Activated CD4-positive, alpha-beta memory T cell treated with anti-CD3 and anti-CD28 coated beads for 36 hours (primary cell): ENCODE data around the gene MEIS3. TPM values are rescaled to one million over a fixed set of nuclear protein-coding genes. Genes with fewer than 3 reads are reported as not detected.
"Not testable (repeated sequence)": the region's sequence is repeated elsewhere in the genome, so short reads cannot be mapped to it uniquely, and the experiment has no call there.

ENCODE experiments used
- CTCF ChIA-PET: fragments of 350-600 bp; sonication (Branson Sonifier 250); formaldehyde crosslinking; loops from one replicate; lab custom pipeline; 2021; ENCODE audit warnings: antibody characterized with exemption, inconsistent platforms; lab: Charles Lee
- POLR2A ChIA-PET: fragments of 350-600 bp; sonication (Branson Sonifier 250); formaldehyde crosslinking; loops from one replicate; lab custom pipeline; 2021; ENCODE audit warnings: antibody characterized with exemption; lab: Charles Lee
- DNase-seq: peaks from one replicate; pipeline ENCODE4 v3.0.0-alpha.2; 2020
- H3K27ac Mint-ChIP-seq: one replicate; pipeline ENCODE4 v1.8.0; 2021; ENCODE audit warnings: mixed read lengths
- H3K27me3 Mint-ChIP-seq: one replicate; pipeline ENCODE4 v1.8.0; 2021; ENCODE audit warnings: mixed read lengths
- H3K36me3 Mint-ChIP-seq: one replicate; pipeline ENCODE4 v1.8.0; 2021; ENCODE audit warnings: mixed read lengths
- H3K4me1 Mint-ChIP-seq: one replicate; pipeline ENCODE4 v1.8.0; 2021; ENCODE audit warnings: low read depth, mixed read lengths
- H3K4me3 Mint-ChIP-seq: one replicate; pipeline ENCODE4 v1.8.0; 2021; ENCODE audit warnings: mild to moderate bottlenecking, mixed read lengths
- H3K9me3 Mint-ChIP-seq: one replicate; pipeline ENCODE4 v1.8.0; 2021; ENCODE audit warnings: mixed read lengths
- intact Hi-C: fragments of 100-400 bp; cut with micrococcal nuclease; formaldehyde crosslinking; loops from one replicate; pipeline ENCODE4 v1.15.1; 2023
- total RNA-seq, 2 experiments: library from RNA; stranded (reverse); gene quantifications; one replicate each; pipeline ENCODE4 v1.2.3, GENCODE V29; 2021

Gene MEIS3
- total RNA-seq, 2 experiments from 2014 or later = 0.26 to 0.63 TPM

GRCh38 chr19:47390533-47391488 is 28.5 kb downstream of the MEIS3 start:
- intact Hi-C loops = loop anchor here (1.0 kb wide), 1 partner anchor 95 kb away; no protein-coding TSS in a partner anchor
- H3K36me3 Mint-ChIP-seq = no peaks in the 10 kb centered on the region
- ChIA-PET CTCF (interaction anchor here (0.7 to 3.7 kb wide), 28 partner anchors 8 to 378 kb away, joined by 3 to 89 read pairs (median 5); partner anchors contain the start of genes DHX34 and INAFM1), POLR2A (interaction anchor here (1.2 kb wide), 1 partner anchor 42 kb away, joined by 3 read pairs; the partner anchor contains the start of gene DHX34)
- H3K4me1 Mint-ChIP-seq = no peaks in the 10 kb centered on the region
- no peaks in the 10 kb centered on the region for H3K9me3 Mint-ChIP-seq
- no peak overlapping the region for H3K27ac Mint-ChIP-seq
- DNase-seq = no peak
- H3K4me3 Mint-ChIP-seq = no peak overlapping the region
- H3K27me3 Mint-ChIP-seq = peaks cover 5% of the 10 kb centered on the region

- no peaks in the 10 kb centered on the region for H3K9me3 Mint-ChIP-seq
- H3K36me3 Mint-ChIP-seq = no peaks in the 10 kb centered on the region
- ChIA-PET CTCF (interaction anchor here (0.7 to 1.3 kb wide), 3 partner anchors 85 to 104 kb away, joined by 3 to 4 read pairs (median 4); no protein-coding TSS in a partner anchor), POLR2A (no interaction called here)
- H3K27ac Mint-ChIP-seq = no peak overlapping the region
- H3K27me3 Mint-ChIP-seq = peaks cover 5% of the 10 kb centered on the region
- intact Hi-C loops = no loop called here
- H3K4me1 Mint-ChIP-seq = no peaks in the 10 kb centered on the region
- no peak for DNase-seq
- H3K4me3 Mint-ChIP-seq = no peak overlapping the region
These were observed 30.2 kb downstream of the MEIS3 start for GRCh38 chr19:47389150-47389556.

GRCh38 chr19:47388721-47389120 is 30.6 kb downstream of the MEIS3 start:
- DNase-seq, H3K4me3 Mint-ChIP-seq, H3K27me3 Mint-ChIP-seq, intact Hi-C loops, POLR2A ChIA-PET, H3K36me3 Mint-ChIP-seq, H3K4me1 Mint-ChIP-seq, H3K27ac Mint-ChIP-seq, H3K9me3 Mint-ChIP-seq: not testable (repeated sequence)
- CTCF ChIA-PET = interaction anchor here (0.7 to 1.3 kb wide), 4 partner anchors 40 to 104 kb away, joined by 3 to 4 read pairs (median 4); partner anchors contain the start of gene DHX34

GRCh38 chr19:47387623-47388022 is 31.7 kb downstream of the MEIS3 start:
- intact Hi-C loops, H3K27me3 Mint-ChIP-seq, H3K27ac Mint-ChIP-seq, H3K4me1 Mint-ChIP-seq, H3K9me3 Mint-ChIP-seq, H3K36me3 Mint-ChIP-seq, H3K4me3 Mint-ChIP-seq, DNase-seq, POLR2A ChIA-PET: not testable (repeated sequence)
- CTCF ChIA-PET = interaction anchor here (0.9 kb wide), 1 partner anchor 39 kb away, joined by 3 read pairs; the partner anchor contains the start of gene DHX34

- H3K27me3 Mint-ChIP-seq, POLR2A ChIA-PET, DNase-seq, H3K9me3 Mint-ChIP-seq, intact Hi-C loops, H3K4me3 Mint-ChIP-seq, H3K36me3 Mint-ChIP-seq, H3K27ac Mint-ChIP-seq: not testable (repeated sequence)
- peaks cover 10% of the 10 kb centered on the region for H3K4me1 Mint-ChIP-seq
- CTCF ChIA-PET = interaction anchor here (0.7 kb wide), 1 partner anchor 297 kb away, joined by 5 read pairs; no protein-coding TSS in a partner anchor
These were observed 32.7 kb downstream of the MEIS3 start for GRCh38 chr19:47386582-47386981.

- ChIA-PET CTCF (interaction anchor here (1.7 kb wide), 1 partner anchor 92 kb away, joined by 3 read pairs; no protein-coding TSS in a partner anchor), POLR2A (interaction anchor here (0.7 kb wide), 1 partner anchor 34 kb away, joined by 5 read pairs; no protein-coding TSS in a partner anchor)
- H3K9me3 Mint-ChIP-seq, DNase-seq, intact Hi-C loops, H3K27me3 Mint-ChIP-seq, H3K27ac Mint-ChIP-seq, H3K4me3 Mint-ChIP-seq: not testable (repeated sequence)
- Mint-ChIP-seq H3K4me1 (peaks cover 16% of the 10 kb centered on the region), H3K36me3 (peaks cover 10% of the 10 kb centered on the region)
These were observed 34.8 kb downstream of the MEIS3 start for GRCh38 chr19:47384533-47384932.

GRCh38 chr19:47383890-47384289 is 35.4 kb downstream of the MEIS3 start:
- H3K9me3 Mint-ChIP-seq, H3K27me3 Mint-ChIP-seq, H3K4me3 Mint-ChIP-seq, DNase-seq, H3K27ac Mint-ChIP-seq, intact Hi-C loops: not testable (repeated sequence)
- POLR2A ChIA-PET = interaction anchor here (0.7 kb wide), 1 partner anchor 34 kb away, joined by 5 read pairs; no protein-coding TSS in a partner anchor
- CTCF ChIA-PET = interaction anchor here (0.6 to 1.7 kb wide), 2 partner anchors 13 to 91 kb away, joined by 3 read pairs; no protein-coding TSS in a partner anchor
- Mint-ChIP-seq H3K36me3 (peaks cover 14% of the 10 kb centered on the region), H3K4me1 (peaks cover 16% of the 10 kb centered on the region)

GRCh38 chr19:47381653-47382279 is 37.6 kb downstream of the MEIS3 start:
- Mint-ChIP-seq H3K27me3 (no peaks in the 10 kb centered on the region), H3K36me3 (peaks cover 20% of the 10 kb centered on the region), H3K9me3 (no peaks in the 10 kb centered on the region), H3K4me1 (peaks cover 16% of the 10 kb centered on the region), H3K27ac (no peak overlapping the region), H3K4me3 (no peak overlapping the region)
- POLR2A ChIA-PET = no interaction called here
- intact Hi-C loops = no loop called here
- CTCF ChIA-PET = interaction anchor here (0.8 to 1.3 kb wide), 3 partner anchors 10 to 46 kb away, joined by 3 to 6 read pairs (median 3); partner anchors contain the start of gene DHX34
- peak; percentile 20 for DNase-seq

- ChIA-PET CTCF (interaction anchor here (1.1 to 1.3 kb wide), 2 partner anchors 10 to 47 kb away, joined by 3 to 6 read pairs; no protein-coding TSS in a partner anchor), POLR2A (no interaction called here)
- no peaks in the 10 kb centered on the region for H3K27me3 Mint-ChIP-seq
- H3K36me3 Mint-ChIP-seq = peaks cover 22% of the 10 kb centered on the region
- no peak overlapping the region for H3K4me3 Mint-ChIP-seq
- intact Hi-C loops = no loop called here
- no peak overlapping the region for H3K27ac Mint-ChIP-seq
- H3K9me3 Mint-ChIP-seq = no peaks in the 10 kb centered on the region
- DNase-seq = no peak
- H3K4me1 Mint-ChIP-seq = peaks cover 16% of the 10 kb centered on the region
These were observed 38.2 kb downstream of the MEIS3 start for GRCh38 chr19:47381121-47381520.

- CTCF ChIA-PET = interaction anchor here (0.7 kb wide), 1 partner anchor 10 kb away, joined by 3 read pairs; no protein-coding TSS in a partner anchor
- H3K9me3 Mint-ChIP-seq = no peaks in the 10 kb centered on the region
- H3K27ac Mint-ChIP-seq = no peak overlapping the region
- peaks cover 26% of the 10 kb centered on the region for H3K36me3 Mint-ChIP-seq
- H3K4me1 Mint-ChIP-seq = peaks cover 16% of the 10 kb centered on the region
- DNase-seq = no peak
- intact Hi-C loops = no loop called here
- POLR2A ChIA-PET = no interaction called here
- H3K27me3 Mint-ChIP-seq = no peaks in the 10 kb centered on the region
- no peak overlapping the region for H3K4me3 Mint-ChIP-seq
These were observed 38.8 kb downstream of the MEIS3 start for GRCh38 chr19:47380559-47380958.

- POLR2A ChIA-PET = no interaction called here
- Mint-ChIP-seq H3K36me3 (peaks cover 26% of the 10 kb centered on the region), H3K4me3 (no peak overlapping the region), H3K9me3 (no peaks in the 10 kb centered on the region), H3K27ac (no peak overlapping the region), H3K4me1 (peaks cover 16% of the 10 kb centered on the region), H3K27me3 (no peaks in the 10 kb centered on the region)
- intact Hi-C loops = no loop called here
- no peak for DNase-seq
- CTCF ChIA-PET = no interaction called here
These were observed 39.9 kb downstream of the MEIS3 start for GRCh38 chr19:47379381-47379938.
